ENCODE data around the gene MT1HL1.

GRCh38 chr1:237007147-237007881 lies 3.1 kb upstream of the MT1HL1 start:
- TF ChIP-seq CTCF (conservative IDR thresholded peaks at IDR 0.05; ENCODE audit: low read depth, low read length) (no peak), EZH2 (IDR thresholded peaks at IDR 0.05; ENCODE audit: low read length, unreplicated experiment) (no peak), EZH2phosphoT487 (IDR thresholded peaks at IDR 0.05; ENCODE audit: borderline replicate concordance, low read length) (no peak)

Measured in PC-3 (cell line).